ENCODE measurements around the gene RPS6KA3.

Gene RPS6KA3

GRCh38 chrX:20237864-20238263 lies 28.8 kb downstream of the RPS6KA3 start:
- no CpG with 5 or more reads among the region's 1 CpG for WGBS
- H3K9me3 ChIP-seq (ENCODE audit: insufficient read depth, low read depth, low read length) = peaks cover 2% of the 10 kb centered on the region; the same call in 1 of the 2 replicates

GRCh38 chrX:20235755-20236154 lies 31.0 kb downstream of the RPS6KA3 start:
- H3K9ac ChIP-seq (ENCODE audit: low read depth, low read length) = no peak overlapping the region
- peaks cover 22% of the 10 kb centered on the region for H3K36me3 ChIP-seq (ENCODE audit: insufficient read depth, low read length)
- no peak overlapping the region for H3K27ac ChIP-seq (ENCODE audit: low read depth, low read length)
- no peaks in the 10 kb centered on the region for H3K27me3 ChIP-seq (ENCODE audit: insufficient read depth, low read length)
- no peak overlapping the region for H3K4me3 ChIP-seq (ENCODE audit: low read length)
- no peaks in the 10 kb centered on the region for H3K4me1 ChIP-seq (ENCODE audit: insufficient read depth, low read length)
- H3K9me3 ChIP-seq (ENCODE audit: insufficient read depth, low read depth, low read length) = peaks cover 2% of the 10 kb centered on the region; the same call in 1 of the 2 replicates

More at GRCh38 chrX:20237864-20238263, 28.8 kb downstream of the RPS6KA3 start:
- Histone ChIP-seq H3K27ac (ENCODE audit: low read depth, low read length) (no peak overlapping the region), H3K4me1 (ENCODE audit: insufficient read depth, low read length) (no peaks in the 10 kb centered on the region), H3K27me3 (ENCODE audit: insufficient read depth, low read length) (no peaks in the 10 kb centered on the region), H3K9ac (ENCODE audit: low read depth, low read length) (no peak overlapping the region), H3K4me3 (ENCODE audit: low read length) (no peak overlapping the region), H3K36me3 (ENCODE audit: insufficient read depth, low read length) (peaks cover 20% of the 10 kb centered on the region)

- no peak overlapping the region for H3K9ac ChIP-seq (ENCODE audit: low read depth, low read length)
- 92% methylated on average over 1 of the region's 2 CpGs for WGBS
- H3K36me3 ChIP-seq (ENCODE audit: insufficient read depth, low read length) = peaks cover 22% of the 10 kb centered on the region
- no peak overlapping the region for H3K27ac ChIP-seq (ENCODE audit: low read depth, low read length)
- no peaks in the 10 kb centered on the region for H3K4me1 ChIP-seq (ENCODE audit: insufficient read depth, low read length)
- peaks cover 2% of the 10 kb centered on the region; the same call in 1 of the 2 replicates for H3K9me3 ChIP-seq (ENCODE audit: insufficient read depth, low read depth, low read length)
- H3K27me3 ChIP-seq (ENCODE audit: insufficient read depth, low read length) = no peaks in the 10 kb centered on the region
- no peak overlapping the region for H3K4me3 ChIP-seq (ENCODE audit: low read length)
Observed at GRCh38 chrX:20233336-20233735, 33.4 kb downstream of the RPS6KA3 start.

- H3K9ac ChIP-seq (ENCODE audit: low read depth, low read length) = no peak overlapping the region
- no peak overlapping the region for H3K4me3 ChIP-seq (ENCODE audit: low read length)
- no peaks in the 10 kb centered on the region for H3K27me3 ChIP-seq (ENCODE audit: insufficient read depth, low read length)
- no peaks in the 10 kb centered on the region for H3K4me1 ChIP-seq (ENCODE audit: insufficient read depth, low read length)
- WGBS = 95% methylated on average over 4 of the region's 4 CpGs
- peaks cover 22% of the 10 kb centered on the region for H3K36me3 ChIP-seq (ENCODE audit: insufficient read depth, low read length)
- H3K27ac ChIP-seq (ENCODE audit: low read depth, low read length) = no peak overlapping the region
- peaks cover 2% of the 10 kb centered on the region; the same call in 1 of the 2 replicates for H3K9me3 ChIP-seq (ENCODE audit: insufficient read depth, low read depth, low read length)
Observed at GRCh38 chrX:20231598-20231997, 35.1 kb downstream of the RPS6KA3 start.

- Histone ChIP-seq H3K4me1 (ENCODE audit: insufficient read depth, low read length) (peaks cover 1% of the 10 kb centered on the region; the same call in 1 of the 2 replicates), H3K4me3 (ENCODE audit: low read length) (no peak overlapping the region), H3K36me3 (ENCODE audit: insufficient read depth, low read length) (peaks cover 13% of the 10 kb centered on the region), H3K9me3 (ENCODE audit: insufficient read depth, low read depth, low read length) (0 out of 2 replicates have a peak, but pooled peaks cover 1% of the 10 kb centered on the region), H3K27me3 (ENCODE audit: insufficient read depth, low read length) (no peaks in the 10 kb centered on the region), H3K27ac (ENCODE audit: low read depth, low read length) (no peak overlapping the region), H3K9ac (ENCODE audit: low read depth, low read length) (no peak overlapping the region)
- 93% methylated on average over 3 of the region's 3 CpGs for WGBS
Observed at GRCh38 chrX:20230406-20230805, 36.3 kb downstream of the RPS6KA3 start.

GRCh38 chrX:20229155-20229554 lies 37.6 kb downstream of the RPS6KA3 start:
- Histone ChIP-seq H3K4me3 (ENCODE audit: low read length) (no peak overlapping the region), H3K36me3 (ENCODE audit: insufficient read depth, low read length) (peaks cover 12% of the 10 kb centered on the region), H3K27ac (ENCODE audit: low read depth, low read length) (no peak overlapping the region), H3K27me3 (ENCODE audit: insufficient read depth, low read length) (no peaks in the 10 kb centered on the region), H3K9me3 (ENCODE audit: insufficient read depth, low read depth, low read length) (no peaks in the 10 kb centered on the region), H3K4me1 (ENCODE audit: insufficient read depth, low read length) (peaks cover 8% of the 10 kb centered on the region; the same call in 1 of the 2 replicates), H3K9ac (ENCODE audit: low read depth, low read length) (no peak overlapping the region)
- 89% methylated on average over 2 of the region's 3 CpGs for WGBS

GRCh38 chrX:20228245-20228644 lies 38.5 kb downstream of the RPS6KA3 start:
- Histone ChIP-seq H3K27ac (ENCODE audit: low read depth, low read length) (no peak overlapping the region), H3K9me3 (ENCODE audit: insufficient read depth, low read depth, low read length) (no peaks in the 10 kb centered on the region), H3K4me3 (ENCODE audit: low read length) (no peak overlapping the region), H3K4me1 (ENCODE audit: insufficient read depth, low read length) (peaks cover 8% of the 10 kb centered on the region; the same call in 1 of the 2 replicates), H3K27me3 (ENCODE audit: insufficient read depth, low read length) (no peaks in the 10 kb centered on the region), H3K36me3 (ENCODE audit: insufficient read depth, low read length) (peaks cover 5% of the 10 kb centered on the region), H3K9ac (ENCODE audit: low read depth, low read length) (no peak overlapping the region)
- WGBS = 100% methylated on average over 1 of the region's 2 CpGs

- WGBS = 86% methylated on average over 2 of the region's 2 CpGs
- Histone ChIP-seq H3K9me3 (ENCODE audit: insufficient read depth, low read depth, low read length) (no peaks in the 10 kb centered on the region), H3K27me3 (ENCODE audit: insufficient read depth, low read length) (no peaks in the 10 kb centered on the region), H3K27ac (ENCODE audit: low read depth, low read length) (no peak overlapping the region), H3K36me3 (ENCODE audit: insufficient read depth, low read length) (no peaks in the 10 kb centered on the region), H3K4me3 (ENCODE audit: low read length) (no peak overlapping the region), H3K4me1 (ENCODE audit: insufficient read depth, low read length) (peaks cover 8% of the 10 kb centered on the region; the same call in 1 of the 2 replicates), H3K9ac (ENCODE audit: low read depth, low read length) (no peak overlapping the region)
Observed at GRCh38 chrX:20227116-20227515, 39.6 kb downstream of the RPS6KA3 start.

GRCh38 chrX:20225488-20225833 lies 41.2 kb downstream of the RPS6KA3 start:
- H3K27ac ChIP-seq (ENCODE audit: low read depth, low read length) = no peak overlapping the region
- H3K9ac ChIP-seq (ENCODE audit: low read depth, low read length) = no peak overlapping the region
- H3K4me1 ChIP-seq (ENCODE audit: insufficient read depth, low read length) = peaks cover 8% of the 10 kb centered on the region; the same call in 1 of the 2 replicates
- H3K27me3 ChIP-seq (ENCODE audit: insufficient read depth, low read length) = no peaks in the 10 kb centered on the region
- no peaks in the 10 kb centered on the region for H3K36me3 ChIP-seq (ENCODE audit: insufficient read depth, low read length)
- H3K9me3 ChIP-seq (ENCODE audit: insufficient read depth, low read depth, low read length) = no peaks in the 10 kb centered on the region
- H3K4me3 ChIP-seq (ENCODE audit: low read length) = no peak overlapping the region
- WGBS = no CpG with 5 or more reads among the region's 1 CpG

- H3K4me1 ChIP-seq (ENCODE audit: insufficient read depth, low read length) = peaks cover 8% of the 10 kb centered on the region; the same call in 1 of the 2 replicates
- H3K9ac ChIP-seq (ENCODE audit: low read depth, low read length) = no peak overlapping the region
- no peaks in the 10 kb centered on the region for H3K36me3 ChIP-seq (ENCODE audit: insufficient read depth, low read length)
- 76% methylated on average over 2 of the region's 2 CpGs for WGBS
- no peaks in the 10 kb centered on the region for H3K27me3 ChIP-seq (ENCODE audit: insufficient read depth, low read length)
- H3K9me3 ChIP-seq (ENCODE audit: insufficient read depth, low read depth, low read length) = no peaks in the 10 kb centered on the region
- H3K27ac ChIP-seq (ENCODE audit: low read depth, low read length) = no peak overlapping the region
- H3K4me3 ChIP-seq (ENCODE audit: low read length) = no peak overlapping the region
Observed at GRCh38 chrX:20224814-20225487, 41.8 kb downstream of the RPS6KA3 start.

- Histone ChIP-seq H3K4me3 (ENCODE audit: low read length) (no peak overlapping the region), H3K36me3 (ENCODE audit: insufficient read depth, low read length) (no peaks in the 10 kb centered on the region), H3K4me1 (ENCODE audit: insufficient read depth, low read length) (peaks cover 21% of the 10 kb centered on the region), H3K27me3 (ENCODE audit: insufficient read depth, low read length) (no peaks in the 10 kb centered on the region), H3K27ac (ENCODE audit: low read depth, low read length) (no peak overlapping the region), H3K9ac (ENCODE audit: low read depth, low read length) (no peak overlapping the region), H3K9me3 (ENCODE audit: insufficient read depth, low read depth, low read length) (no peaks in the 10 kb centered on the region)
- WGBS = 100% methylated on average over 3 of the region's 3 CpGs
Observed at GRCh38 chrX:20221902-20222301, 44.8 kb downstream of the RPS6KA3 start.
